Effector CD4-positive, alpha-beta T cell (primary cell): ENCODE data around the gene SHLD1.
A peak's percentile ranks its signal among the peaks of the same experiment; 100 is the strongest.
"Not testable (repeated sequence)": the region's sequence is repeated elsewhere in the genome, so short reads cannot be mapped to it uniquely, and the experiment has no call there.

Experiments
- DNase-seq: peaks from one replicate; pipeline ENCODE4 v3.0.0-alpha.2; 2020

Gene SHLD1

GRCh38 chr20:5781798-5782750 is 31.9 kb downstream of the SHLD1 start:
- DNase-seq = no peak

GRCh38 chr20:5784735-5785134 is 34.5 kb downstream of the SHLD1 start:
- no peak for DNase-seq

DNA sequence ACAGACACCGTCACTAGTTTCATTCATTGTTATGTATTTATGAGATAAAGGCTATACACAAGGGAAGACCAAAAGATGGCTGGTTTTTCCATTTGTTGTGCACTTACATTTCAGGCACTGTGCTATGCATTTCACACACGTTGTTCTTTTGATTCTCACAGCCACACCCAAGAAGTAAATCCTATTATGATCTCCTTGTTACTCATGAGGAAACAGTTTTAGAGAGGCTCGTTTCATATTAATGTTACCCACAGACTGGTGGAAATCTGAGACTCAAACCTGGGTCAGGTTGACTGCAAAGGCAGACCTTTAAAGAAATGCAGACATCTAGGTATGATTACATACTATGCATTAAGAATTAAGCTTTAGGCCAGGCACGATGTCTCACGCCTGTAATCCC is 34.9 kb downstream of the SHLD1 start:
- DNase-seq = no peak

DNA sequence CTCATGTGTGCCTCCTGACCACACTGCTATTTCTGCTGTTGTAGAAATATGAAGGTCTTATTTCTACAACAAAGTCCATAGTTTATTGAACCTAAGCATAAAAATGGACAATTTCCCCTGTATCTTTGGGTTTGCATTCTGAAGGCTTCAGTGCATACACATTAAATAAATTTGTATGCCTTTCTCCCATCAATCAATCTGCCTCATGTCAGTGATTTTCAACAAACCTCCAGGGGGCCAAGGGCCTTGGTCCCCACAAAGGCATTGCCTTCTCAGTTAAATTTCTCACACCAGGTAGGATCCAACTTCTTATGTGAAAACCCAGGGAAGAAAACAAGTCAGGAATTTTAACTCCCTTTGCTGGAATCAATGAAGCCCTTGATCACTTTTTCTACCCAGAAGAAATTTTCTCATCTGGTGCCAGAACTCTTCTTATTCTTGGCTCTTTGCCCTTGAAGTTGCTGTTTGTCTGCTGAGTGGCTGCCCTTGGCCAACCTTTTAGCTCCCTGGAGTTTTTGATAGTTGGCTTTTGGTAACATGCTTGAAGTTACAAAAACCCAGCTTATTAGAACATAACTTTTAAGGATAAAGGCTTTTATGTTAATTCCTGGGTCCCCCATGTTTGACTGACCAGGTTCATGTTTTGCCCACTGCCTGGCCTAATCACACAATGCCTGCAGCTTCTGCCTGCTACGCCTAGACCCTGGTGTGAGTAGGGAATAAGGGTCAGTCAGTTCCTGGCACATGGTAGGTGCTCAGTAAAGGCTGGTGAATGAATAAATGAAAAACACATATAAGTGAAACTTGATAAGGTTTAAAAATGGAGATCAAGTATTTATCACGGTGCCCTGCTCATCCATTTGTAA is 37.0 kb downstream of the SHLD1 start:
- DNase-seq = no peak

DNA sequence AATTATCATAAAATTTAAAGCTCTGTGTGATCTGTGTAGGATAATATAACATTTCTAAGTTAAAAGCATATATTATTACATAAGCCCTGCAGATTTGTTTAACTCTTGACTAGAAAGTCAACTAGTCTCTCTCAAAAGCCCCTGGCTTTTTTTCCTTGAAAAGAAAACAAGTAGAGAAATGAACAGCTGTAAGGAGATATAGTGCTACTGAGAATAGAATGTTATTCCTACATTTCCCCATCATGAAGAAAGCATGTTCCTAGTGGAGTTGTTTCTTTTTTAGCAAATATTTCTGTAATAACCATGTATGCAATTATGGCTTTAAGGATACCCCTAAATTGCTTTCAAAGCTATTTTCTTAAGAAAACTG is 37.6 kb downstream of the SHLD1 start:
- no peak for DNase-seq

DNA sequence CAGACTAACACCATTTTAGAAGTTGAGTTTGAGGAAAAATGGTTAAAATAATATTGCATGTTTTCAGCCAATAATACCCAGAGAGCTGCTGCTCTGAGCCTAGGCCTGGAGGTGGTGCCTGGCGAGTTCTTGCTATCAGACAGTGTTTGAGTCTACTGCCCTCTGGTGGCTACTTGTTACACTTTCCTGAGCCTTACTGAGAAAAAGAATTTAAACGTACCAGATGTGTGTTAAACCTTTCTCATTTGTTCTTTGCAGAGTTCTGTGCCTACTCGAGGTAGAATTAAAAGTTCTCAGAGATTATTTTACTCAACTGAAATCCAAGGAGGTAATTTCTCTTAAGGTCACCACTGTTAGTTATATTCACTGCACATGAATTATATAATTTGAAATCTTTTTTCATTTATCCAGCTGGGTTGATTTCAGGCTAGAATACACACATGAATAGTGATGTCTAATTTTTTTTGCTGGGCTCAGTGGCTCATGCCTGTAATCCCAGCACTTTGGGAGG is 38.2 kb downstream of the SHLD1 start:
- DNase-seq = peak; percentile 77

DNA sequence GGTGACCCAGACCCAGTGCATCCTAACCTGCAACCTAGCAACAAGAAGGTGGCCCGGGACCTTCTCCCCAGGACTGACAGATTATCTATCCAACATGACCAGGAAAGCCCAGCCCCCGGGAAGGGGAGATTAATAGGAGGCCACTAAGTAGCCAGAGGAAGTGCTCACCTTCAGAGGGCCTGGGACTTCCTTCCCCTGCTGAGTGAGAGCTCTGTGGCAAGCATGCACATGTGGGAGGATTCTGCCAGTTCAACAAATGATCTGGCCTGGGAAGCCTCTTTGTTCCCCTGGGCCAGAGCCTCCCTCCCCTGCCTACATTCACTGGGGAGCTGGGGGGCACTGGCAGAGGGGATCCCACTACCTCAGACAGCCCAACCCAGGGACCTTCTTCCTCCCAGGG is 39.6 kb downstream of the SHLD1 start:
- DNase-seq = no peak

DNA sequence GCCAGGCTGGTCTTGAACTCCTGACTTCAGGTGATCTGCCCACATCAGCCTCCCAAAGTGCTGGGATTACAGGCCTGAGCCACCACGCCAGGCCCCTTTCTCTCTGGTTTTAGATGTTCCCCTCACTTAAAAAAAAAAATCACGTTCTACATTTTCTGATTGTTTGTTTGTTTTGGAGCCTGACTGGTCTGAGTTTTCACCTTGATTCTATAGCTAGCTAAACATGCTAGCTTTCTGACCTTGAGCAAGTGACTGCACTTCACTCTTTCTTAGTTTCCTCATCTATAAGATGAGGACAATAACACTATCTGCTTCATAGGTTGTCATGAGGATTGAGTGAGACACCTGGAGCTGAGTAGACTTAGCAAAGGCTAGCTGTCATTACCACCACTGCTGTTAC is 43.7 kb downstream of the SHLD1 start:
- no peak for DNase-seq

GRCh38 chr20:5796331-5797040 is 46.3 kb downstream of the SHLD1 start:
- no peak for DNase-seq

DNA sequence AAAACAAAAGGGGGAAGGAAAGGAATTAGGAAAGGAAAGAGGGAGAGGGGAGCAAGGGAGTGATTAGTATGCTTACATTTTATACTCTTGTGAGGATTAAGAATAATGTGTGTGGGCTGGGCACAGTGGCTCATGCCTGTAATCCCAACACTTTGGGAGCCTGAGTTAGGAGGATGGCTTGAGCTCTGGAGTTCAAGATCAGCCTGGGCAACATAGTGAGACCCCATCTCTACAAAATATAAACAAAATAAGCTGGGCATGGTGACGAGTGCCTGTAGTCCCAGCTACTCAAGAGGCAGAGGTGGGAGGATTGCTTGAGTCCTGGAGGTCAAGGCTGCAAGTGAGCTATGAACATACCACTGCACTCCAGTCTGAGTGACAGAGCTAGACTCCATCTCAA is 47.0 kb downstream of the SHLD1 start:
- no peak for DNase-seq

- no peak for DNase-seq
Measured at GRCh38 chr20:5797843-5798462, 47.8 kb downstream of the SHLD1 start.

- DNase-seq = not testable (repeated sequence)
Measured at GRCh38 chr20:5803754-5804303, 53.6 kb downstream of the SHLD1 start.

DNA sequence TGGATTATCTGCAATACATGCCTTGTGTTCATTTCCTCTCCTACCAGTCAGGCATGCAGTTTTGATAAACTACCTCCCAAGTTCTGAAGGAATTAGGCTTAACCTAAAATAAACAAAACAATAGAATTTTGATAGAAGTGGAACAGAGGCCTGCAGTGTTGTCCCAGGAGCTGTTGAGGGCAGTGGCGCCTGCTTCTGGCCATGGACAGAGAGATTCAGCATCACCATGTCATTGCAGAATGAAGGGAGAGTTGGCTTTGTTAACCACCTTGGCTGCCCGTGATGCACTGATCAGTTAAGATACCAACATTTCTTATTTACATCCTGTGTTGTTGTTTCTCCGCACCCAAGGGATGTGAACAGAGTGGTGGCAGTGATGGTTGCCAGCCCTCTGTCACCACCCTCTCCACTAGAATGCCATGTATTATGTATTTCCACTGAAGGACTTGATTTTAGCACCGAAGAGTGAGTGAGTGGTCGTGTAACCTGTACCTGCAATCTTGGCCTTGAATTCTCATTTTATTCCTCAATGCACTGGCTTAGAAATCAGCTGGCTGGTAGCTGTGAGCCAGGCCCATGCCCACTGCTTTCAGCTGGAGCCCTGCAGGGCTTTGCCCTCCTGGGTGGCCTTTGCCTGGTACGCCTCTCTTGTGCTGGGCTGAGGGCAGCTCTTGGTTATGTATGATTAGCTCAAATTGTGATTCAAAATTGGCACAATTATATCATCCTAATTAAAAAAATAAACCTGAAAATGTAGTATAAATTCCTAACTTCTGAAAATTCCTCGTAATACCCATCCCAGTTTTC is 56.5 kb downstream of the SHLD1 start:
- DNase-seq = no peak

DNA sequence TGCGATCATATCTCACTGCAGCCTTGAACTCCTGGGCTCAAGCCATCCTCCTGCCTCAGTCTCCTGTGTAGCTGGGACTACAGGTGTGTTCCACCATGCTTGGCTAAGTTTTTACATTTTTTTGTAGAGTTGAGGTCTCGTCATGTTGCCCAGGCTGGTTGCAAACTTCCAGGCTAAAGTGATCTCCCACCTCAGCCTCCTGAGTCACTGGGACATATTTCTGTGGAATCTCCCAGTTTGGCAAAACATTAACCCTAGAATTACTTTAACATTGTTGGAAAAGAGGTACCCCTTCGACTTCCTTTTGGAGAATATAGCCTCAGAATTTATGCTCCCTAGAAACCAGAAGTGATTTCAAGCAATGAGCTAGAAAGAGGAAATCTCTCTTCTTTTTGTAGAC is 57.2 kb downstream of the SHLD1 start:
- DNase-seq = no peak

DNA sequence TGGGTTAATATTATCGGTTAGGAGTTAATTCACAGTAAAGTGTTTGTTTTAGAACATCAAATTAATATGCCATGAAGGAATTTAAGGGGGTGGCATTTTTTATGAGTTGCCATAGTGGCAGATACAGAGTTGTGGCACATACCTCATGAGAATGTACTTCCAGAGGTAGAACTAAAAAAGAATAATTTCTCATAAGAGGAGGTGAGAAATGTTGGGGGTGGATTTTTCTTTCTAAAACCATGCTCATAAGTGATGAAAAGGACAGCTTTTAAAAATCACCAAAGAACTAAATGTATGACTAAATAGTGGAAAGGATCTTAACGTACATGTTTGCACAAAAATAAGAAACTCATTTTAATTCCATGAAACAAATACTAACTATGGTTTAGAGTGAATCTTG is 58.7 kb downstream of the SHLD1 start:
- no peak for DNase-seq

DNA sequence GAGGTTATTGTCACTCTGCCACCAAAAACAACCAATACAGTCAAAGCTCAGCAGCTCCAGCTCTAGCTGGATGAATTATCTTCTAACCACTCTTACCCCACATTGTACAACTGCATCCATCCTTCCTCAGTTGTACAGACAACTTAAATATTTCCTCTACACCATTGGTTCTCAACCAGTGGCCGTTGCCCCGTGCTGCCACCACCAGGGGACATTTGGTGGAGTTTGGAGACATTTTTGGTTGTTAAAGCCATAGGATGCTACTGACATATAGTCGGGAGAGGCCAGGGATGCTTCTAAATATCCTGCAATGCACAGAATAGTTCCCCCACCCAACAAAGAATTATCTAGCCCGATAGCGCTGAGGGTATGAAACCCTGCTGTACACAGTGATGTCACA is 59.3 kb downstream of the SHLD1 start:
- no peak for DNase-seq

DNA sequence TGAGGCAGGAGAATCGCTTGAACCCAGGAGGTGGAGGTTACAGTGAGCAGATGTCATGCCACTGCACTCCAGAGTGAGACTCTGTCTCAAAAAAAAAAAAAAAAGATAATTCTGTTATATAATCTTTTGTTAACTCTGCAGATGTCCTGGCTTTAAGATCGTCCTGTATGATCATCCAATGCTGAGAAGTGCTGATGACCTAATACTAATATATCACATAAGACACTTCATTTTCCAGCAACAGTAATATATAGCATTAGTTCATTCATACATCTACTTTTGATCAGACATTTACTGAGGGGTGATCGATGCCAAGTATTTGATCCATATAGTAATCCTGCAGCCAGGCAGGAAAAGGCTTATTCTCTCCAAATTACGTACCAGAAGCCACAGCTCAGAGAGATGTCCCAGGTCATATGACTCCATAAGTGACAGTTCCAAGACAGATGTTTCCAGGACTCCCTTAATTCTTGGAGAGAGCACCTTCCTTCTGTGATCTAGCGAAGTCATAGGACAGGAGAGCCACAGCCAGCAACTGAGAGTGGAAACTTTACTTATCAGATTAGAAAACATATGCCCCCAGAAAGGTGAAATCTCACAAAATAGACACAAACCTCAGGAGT is 60.7 kb downstream of the SHLD1 start:
- DNase-seq = no peak

DNA sequence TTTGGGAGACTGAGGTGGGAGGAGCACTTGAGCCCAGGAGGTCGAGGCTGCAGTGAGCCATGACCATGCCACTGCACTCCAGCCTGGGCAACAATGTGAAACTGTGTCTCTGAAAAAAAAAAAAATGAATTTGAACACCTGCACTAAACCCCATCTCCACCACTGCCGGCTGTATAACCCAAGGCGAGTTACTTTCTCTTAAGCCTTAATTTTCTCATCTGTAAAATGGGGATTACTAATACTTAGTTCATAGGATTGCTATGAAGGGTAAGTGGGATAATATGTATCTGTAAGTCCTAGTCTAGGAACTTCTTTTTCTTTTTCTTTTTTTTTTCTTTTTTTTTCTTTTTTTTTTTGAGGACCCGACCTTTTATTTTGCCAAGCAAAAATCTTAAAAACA is 61.5 kb downstream of the SHLD1 start:
- DNase-seq = no peak

GRCh38 chr20:5818346-5818681 is 68.1 kb downstream of the SHLD1 start:
- DNase-seq = no peak

GRCh38 chr20:5820738-5821137 is 70.5 kb downstream of the SHLD1 start:
- DNase-seq = no peak

- DNase-seq = no peak
Measured at GRCh38 chr20:5821627-5822215, 71.5 kb downstream of the SHLD1 start.
